ENCODE measurements around the gene CD72. TPM values are rescaled to one million over a fixed set of nuclear protein-coding genes. Genes with fewer than 3 reads are reported as not detected.

CD72 gene
- total RNA-seq (under 1 TPM; 0.57 to 0.71 (median 0.64) TPM), polyA plus RNA-seq (1 to 10 TPM in 1 of 3 donors, under 1 TPM in 2; 0.46 to 1.2 (median 0.68) TPM)
- long read RNA-seq, donor 1: 0 reads
- long read RNA-seq, donor 2, partial matches to known transcripts: 0 of 1 reads
- long read RNA-seq, donor 2, other reads (novel, unspliced or antisense): 1 of 1 reads

- peak within 1 kb of the TSS; percentile 61 for H3K4me3 ChIP-seq
- peaks cover 4% of the 10 kb centered on the region for H3K4me1 ChIP-seq
- no peak for TF ChIP-seq CTCF (IDR thresholded peaks at IDR 0.05)
- intact Hi-C loops (cut with DNase I): no loop called here
- ATAC-seq (no peak), DNase-seq (peak in 1 of 2 donors; percentile 46)
- no peaks in the 10 kb centered on the region for H3K9me3 ChIP-seq
- H3K27me3 ChIP-seq (ENCODE audit: insufficient read depth in 3 of 3, low read length in 2 of 3): peaks cover 0 to 2% (median 0%) of the 10 kb centered on the region in 3 donors
- no peak within 1 kb of the TSS for H3K27ac ChIP-seq
- H3K36me3 ChIP-seq (ENCODE audit: insufficient read depth in 1 of 2, low read depth in 1 of 2): no peaks in the 10 kb centered on the region
- 70 to 79% (median 73%) methylated on average over 7 of the region's 7 CpGs for WGBS, 3 donors
Observed at GRCh38 chr9:35618325-35618727, at the start of gene CD72. Gene CD72, minus strand, starts transcription at chr9:35618413. Its CDS starts 110 bp downstream, at chr9:35618303.

- Histone ChIP-seq H3K27me3 (ENCODE audit: insufficient read depth in 3 of 3, low read length in 2 of 3) (no peaks in the 10 kb centered on the region), H3K4me3 (no peak overlapping the region), H3K9me3 (no peaks in the 10 kb centered on the region), H3K4me1 (peaks cover 8% of the 10 kb centered on the region), H3K27ac (no peak overlapping the region), H3K36me3 (ENCODE audit: insufficient read depth in 1 of 2, low read depth in 1 of 2) (no peaks in the 10 kb centered on the region)
- DNase-seq: no peak
- ATAC-seq: no peak
- TF ChIP-seq CTCF (IDR thresholded peaks at IDR 0.05): no peak
- whole genome bisulfite sequencing, 3 donors: 95 to 97% (median 97%) methylated on average over 3 of the region's 3 CpGs
- intact Hi-C loops (cut with DNase I): no loop called here
Observed at GRCh38 chr9:35667939-35668338, 49.7 kb upstream of the CD72 start.

GRCh38 chr9:35666549-35666948 lies 48.3 kb upstream of the CD72 start:
- Histone ChIP-seq H3K4me3 (no peak overlapping the region), H3K36me3 (ENCODE audit: insufficient read depth in 1 of 2, low read depth in 1 of 2) (no peaks in the 10 kb centered on the region), H3K27me3 (ENCODE audit: insufficient read depth in 3 of 3, low read length in 2 of 3) (no peaks in the 10 kb centered on the region), H3K4me1 (peaks cover 8% of the 10 kb centered on the region), H3K27ac (no peak overlapping the region), H3K9me3 (no peaks in the 10 kb centered on the region)
- 87 to 95% (median 90%) methylated on average over 5 of the region's 5 CpGs for WGBS, 3 donors
- TF ChIP-seq CTCF (IDR thresholded peaks at IDR 0.05): no peak
- intact Hi-C loops (cut with DNase I): no loop called here
- DNase-seq: no peak
- ATAC-seq: no peak

- ATAC-seq: no peak
- WGBS, 3 donors: 57 to 81% (median 76%) methylated on average over 1 of the region's 1 CpG
- H3K36me3 ChIP-seq (ENCODE audit: insufficient read depth in 1 of 2, low read depth in 1 of 2): peaks cover 0 to 4% of the 10 kb centered on the region in 2 donors
- TF ChIP-seq CTCF (IDR thresholded peaks at IDR 0.05): no peak
- H3K4me3 ChIP-seq: no peak overlapping the region
- intact Hi-C loops (cut with DNase I): no loop called here
- no peaks in the 10 kb centered on the region for H3K9me3 ChIP-seq
- H3K4me1 ChIP-seq: peaks cover 11% of the 10 kb centered on the region
- no peaks in the 10 kb centered on the region for H3K27me3 ChIP-seq (ENCODE audit: insufficient read depth in 3 of 3, low read length in 2 of 3)
- no peak overlapping the region for H3K27ac ChIP-seq
- no peak for DNase-seq
Observed at GRCh38 chr9:35666045-35666444, 47.8 kb upstream of the CD72 start.

- DNase-seq: no peak
- no peaks in the 10 kb centered on the region for H3K27me3 ChIP-seq (ENCODE audit: insufficient read depth in 3 of 3, low read length in 2 of 3)
- 29 to 33% (median 31%) methylated on average over 5 of the region's 5 CpGs for WGBS, 3 donors
- H3K4me3 ChIP-seq: peak overlapping the region; percentile 67
- peaks cover 0 to 10% of the 10 kb centered on the region in 2 donors for H3K36me3 ChIP-seq (ENCODE audit: insufficient read depth in 1 of 2, low read depth in 1 of 2)
- peaks cover 17% of the 10 kb centered on the region for H3K4me1 ChIP-seq
- no peak for TF ChIP-seq CTCF (IDR thresholded peaks at IDR 0.05)
- H3K9me3 ChIP-seq: no peaks in the 10 kb centered on the region
- intact Hi-C loops (cut with DNase I): no loop called here
- peak overlapping the region; percentile 61 for H3K27ac ChIP-seq
- ATAC-seq: no peak
Observed at GRCh38 chr9:35665471-35665818, 47.2 kb upstream of the CD72 start.
